Measurements from ENCODE around the gene YWHAQ.
A peak's percentile ranks its signal among the peaks of the same experiment; 100 is the strongest.

YWHAQ gene

GRCh38 chr2:9630736-9631552 lies at the start of gene YWHAQ:
Gene YWHAQ (minus strand): TSS chr2:9630997. CDS start chr2:9630452, 545 bp downstream.
- DNase-seq (ENCODE audit: low read depth): peak; percentile 98

- DNase-seq (ENCODE audit: low read depth): no peak
These were observed 49.3 kb upstream of the YWHAQ start for GRCh38 chr2:9680082-9680481.

GRCh38 chr2:9679218-9679617 lies 48.4 kb upstream of the YWHAQ start:
- no peak for DNase-seq (ENCODE audit: low read depth)

GRCh38 chr2:9678544-9678943 lies 47.7 kb upstream of the YWHAQ start:
- DNase-seq (ENCODE audit: low read depth): no peak

GRCh38 chr2:9675415-9676351 lies 44.9 kb upstream of the YWHAQ start:
- DNase-seq (ENCODE audit: low read depth): peak; percentile 92

GRCh38 chr2:9674891-9675414 lies 44.2 kb upstream of the YWHAQ start:
- DNase-seq (ENCODE audit: low read depth): no peak

- peak; percentile 26 for DNase-seq (ENCODE audit: low read depth)
These were observed 43.2 kb upstream of the YWHAQ start for GRCh38 chr2:9673914-9674481.

- DNase-seq (ENCODE audit: low read depth): no peak
These were observed 38.0 kb upstream of the YWHAQ start for GRCh38 chr2:9668687-9669345.

- DNase-seq (ENCODE audit: low read depth): no peak
These were observed 37.0 kb upstream of the YWHAQ start for GRCh38 chr2:9667826-9668225.

- no peak for DNase-seq (ENCODE audit: low read depth)
These were observed 35.5 kb upstream of the YWHAQ start for GRCh38 chr2:9666306-9666705.

GRCh38 chr2:9665898-9666297 lies 35.1 kb upstream of the YWHAQ start:
- DNase-seq (ENCODE audit: low read depth): peak; percentile 19

- DNase-seq (ENCODE audit: low read depth): no peak
These were observed 33.6 kb upstream of the YWHAQ start for GRCh38 chr2:9664365-9664764.

- DNase-seq (ENCODE audit: low read depth): no peak
These were observed 32.4 kb upstream of the YWHAQ start for GRCh38 chr2:9663008-9663879.

GRCh38 chr2:9661261-9661660 lies 30.5 kb upstream of the YWHAQ start:
- DNase-seq (ENCODE audit: low read depth): no peak

GRCh38 chr2:9660781-9661180 lies 30.0 kb upstream of the YWHAQ start:
- DNase-seq (ENCODE audit: low read depth): no peak

- no peak for DNase-seq (ENCODE audit: low read depth)
These were observed 29.4 kb upstream of the YWHAQ start for GRCh38 chr2:9660154-9660553.

GRCh38 chr2:9658972-9659371 lies 28.2 kb upstream of the YWHAQ start:
- peak; percentile 92 for DNase-seq (ENCODE audit: low read depth)

- no peak for DNase-seq (ENCODE audit: low read depth)
These were observed 26.9 kb upstream of the YWHAQ start for GRCh38 chr2:9657731-9658130.

- DNase-seq (ENCODE audit: low read depth): no peak
These were observed 26.3 kb upstream of the YWHAQ start for GRCh38 chr2:9657083-9657482.

GRCh38 chr2:9656270-9656766 lies 25.5 kb upstream of the YWHAQ start:
- DNase-seq (ENCODE audit: low read depth): peak; percentile 97
